Common myeloid progenitor, CD34-positive (primary cell): ENCODE measurements around the gene C10orf88.
"Not testable (repeated sequence)": the region's sequence is repeated elsewhere in the genome, so short reads cannot be mapped to it uniquely, and the experiment has no call there.

Source experiments
- CTCF ChIA-PET: fragments of 350-600 bp; sonication (Branson Sonifier 250); formaldehyde crosslinking; loops from one replicate; lab custom pipeline; 2021; ENCODE audit warnings: antibody characterized with exemption; lab: Charles Lee
- POLR2A ChIA-PET: fragments of 350-600 bp; sonication (Branson Sonifier 250); formaldehyde crosslinking; loops from one replicate; lab custom pipeline; 2021; ENCODE audit warnings: antibody characterized with exemption; lab: Charles Lee
- DNase-seq, 3 donors: peaks; one replicate each; pipeline versions ENCODE4 v3.0.0 to v3.0.0-alpha.2; 2013
- H3K27ac ChIP-seq, 2 experiments: 1 replicate in 1 of 2; 2 replicates in 1 of 2; pipeline ENCODE4 v1.7.0; 2013; ENCODE audit warnings: inconsistent platforms in 2 of 2, low read length in 2 of 2, mild to moderate bottlenecking in 2 of 2, low read depth in 1 of 2, moderate library complexity in 1 of 2; ENCODE audit not compliant: severe bottlenecking in 2 of 2, insufficient read depth in 1 of 2, poor library complexity in 1 of 2
- H3K27me3 ChIP-seq, 5 experiments: replicated peaks in 2 of 5; 1 replicate in 3 of 5; 2 replicates in 2 of 5; pipeline versions ENCODE4 v1.6.1 to v1.7.0; 2013; ENCODE audit warnings: low read length in 4 of 5, mild to moderate bottlenecking in 2 of 5, moderate library complexity in 2 of 5, inconsistent platforms in 1 of 5; ENCODE audit not compliant: insufficient read depth in 5 of 5, control insufficient read depth in 4 of 5
- H3K36me3 ChIP-seq, 4 experiments: 1 replicate in 2 of 4; 2 replicates in 2 of 4; pipeline versions ENCODE4 v1.6.1 to v1.7.0; 2013; ENCODE audit warnings: low read length in 3 of 4, control low read depth in 1 of 4, mild to moderate bottlenecking in 1 of 4; ENCODE audit not compliant: control insufficient read depth in 4 of 4, insufficient read depth in 4 of 4
- H3K4me1 ChIP-seq, 4 experiments: 1 replicate in 3 of 4; 2 replicates in 1 of 4; pipeline versions ENCODE4 v1.6.1 to v1.7.1; 2013; ENCODE audit warnings: low read length in 3 of 4, mild to moderate bottlenecking in 3 of 4, control low read depth in 1 of 4, inconsistent platforms in 1 of 4, moderate library complexity in 1 of 4; ENCODE audit not compliant: control insufficient read depth in 4 of 4, insufficient read depth in 4 of 4; ENCODE audit errors: control extremely low read depth in 1 of 4
- H3K4me3 ChIP-seq, 7 experiments: 1 replicate in 4 of 7; 2 replicates in 3 of 7; pipeline versions ENCODE4 v1.5.1 to v1.7.0; 2013; ENCODE audit warnings: mild to moderate bottlenecking in 7 of 7, low read length in 6 of 7, moderate library complexity in 6 of 7, inconsistent platforms in 2 of 7, low read depth in 2 of 7, control low read depth in 1 of 7; ENCODE audit not compliant: insufficient read depth in 4 of 7, control insufficient read depth in 1 of 7; ENCODE audit errors: extremely low read depth in 1 of 7
- H3K9me3 ChIP-seq, 5 experiments: 1 replicate in 4 of 5; 2 replicates in 1 of 5; pipeline versions ENCODE4 v1.6.1 to v1.7.1; 2013; ENCODE audit warnings: low read length in 4 of 5, mild to moderate bottlenecking in 2 of 5, inconsistent platforms in 1 of 5, low read depth in 1 of 5, moderate library complexity in 1 of 5; ENCODE audit not compliant: control insufficient read depth in 4 of 5, insufficient read depth in 2 of 5; ENCODE audit errors: control extremely low read depth in 1 of 5
- WGBS: methylation state at CpG from one replicate; pipeline ENCODE4 v1.1.5; 2013; ENCODE audit not compliant: insufficient coverage; 5-methylcytosine and 5-hydroxymethylcytosine counted together

The C10orf88 gene

GRCh38 chr10:122910310-122910709 lies 43.7 kb downstream of the C10orf88 start, which contains the start of gene FAM24A:
TSS of gene FAM24A (plus strand) at chr10:122910610. CDS start at chr10:122911635, 1,025 bp downstream.
- no peak within 1 kb of the TSS for H3K27ac ChIP-seq
- H3K36me3 ChIP-seq = no peaks in the 10 kb centered on the region
- ChIA-PET POLR2A (no interaction called here), CTCF (no interaction called here)
- peaks cover 0 to 2% (median 0%) of the 10 kb centered on the region in 5 experiments for H3K27me3 ChIP-seq
- H3K4me1 ChIP-seq = no peaks in the 10 kb centered on the region
- 86% methylated on average over 1 of the region's 1 CpG for WGBS
- DNase-seq = no peak
- no peaks in the 10 kb centered on the region for H3K9me3 ChIP-seq
- no peak within 1 kb of the TSS for H3K4me3 ChIP-seq

- H3K9me3 ChIP-seq, H3K4me1 ChIP-seq, POLR2A ChIA-PET, H3K27me3 ChIP-seq, H3K36me3 ChIP-seq, CTCF ChIA-PET, H3K4me3 ChIP-seq, DNase-seq, H3K27ac ChIP-seq: not testable (repeated sequence)
- 89% methylated on average over 3 of the region's 4 CpGs for WGBS
Measured at GRCh38 chr10:122903861-122904260, 50.2 kb downstream of the C10orf88 start.

GRCh38 chr10:122894261-122894944 lies 59.6 kb downstream of the C10orf88 start:
- no peak for DNase-seq
- Histone ChIP-seq H3K4me1 (no peaks in the 10 kb centered on the region), H3K27ac (no peak overlapping the region), H3K27me3 (peaks cover 0 to 8% (median 0%) of the 10 kb centered on the region in 5 experiments), H3K4me3 (no peak overlapping the region), H3K36me3 (no peaks in the 10 kb centered on the region), H3K9me3 (no peaks in the 10 kb centered on the region)
- 97% methylated on average over 3 of the region's 5 CpGs for WGBS
- CTCF ChIA-PET = no interaction called here
- POLR2A ChIA-PET = no interaction called here

- peak in 2 of 3 donors; percentile 9 to 18 for DNase-seq
- CTCF ChIA-PET = no interaction called here
- Histone ChIP-seq H3K27me3 (peaks cover 0 to 5% (median 0%) of the 10 kb centered on the region in 5 experiments), H3K36me3 (peaks cover 0 to 2% (median 0%) of the 10 kb centered on the region in 4 experiments), H3K4me1 (peaks cover 0 to 13% (median 10%) of the 10 kb centered on the region in 4 experiments), H3K9me3 (peaks cover 0 to 2% (median 0%) of the 10 kb centered on the region in 5 experiments), H3K27ac (no peak overlapping the region), H3K4me3 (no peak overlapping the region)
- POLR2A ChIA-PET = no interaction called here
- 100% methylated on average over 1 of the region's 1 CpG for WGBS
Measured at GRCh38 chr10:122884166-122884565, 69.9 kb downstream of the C10orf88 start.

GRCh38 chr10:122882766-122883165 lies 71.3 kb downstream of the C10orf88 start:
- peaks cover 0 to 2% (median 0%) of the 10 kb centered on the region in 5 experiments for H3K9me3 ChIP-seq
- no peak overlapping the region for H3K27ac ChIP-seq
- ChIA-PET CTCF (no interaction called here), POLR2A (no interaction called here)
- no peak overlapping the region for H3K4me3 ChIP-seq
- H3K36me3 ChIP-seq = no peaks in the 10 kb centered on the region
- H3K4me1 ChIP-seq = peaks cover 5 to 20% (median 14%) of the 10 kb centered on the region in 4 experiments
- peak; percentile 16 to 51 (median 34) for DNase-seq
- H3K27me3 ChIP-seq = peaks cover 0 to 5% (median 0%) of the 10 kb centered on the region in 5 experiments
